ENCODE results near the gene MYO10. TPM values are rescaled to one million over a fixed set of nuclear protein-coding genes. Genes with fewer than 3 reads are reported as not detected.

The MYO10 gene
- total RNA-seq, 3 donors from 2014 or later (not counting 1 experiment from before 2014, with no cell fraction given): 0.83 to 1.2 TPM; not detected in 1

DNA sequence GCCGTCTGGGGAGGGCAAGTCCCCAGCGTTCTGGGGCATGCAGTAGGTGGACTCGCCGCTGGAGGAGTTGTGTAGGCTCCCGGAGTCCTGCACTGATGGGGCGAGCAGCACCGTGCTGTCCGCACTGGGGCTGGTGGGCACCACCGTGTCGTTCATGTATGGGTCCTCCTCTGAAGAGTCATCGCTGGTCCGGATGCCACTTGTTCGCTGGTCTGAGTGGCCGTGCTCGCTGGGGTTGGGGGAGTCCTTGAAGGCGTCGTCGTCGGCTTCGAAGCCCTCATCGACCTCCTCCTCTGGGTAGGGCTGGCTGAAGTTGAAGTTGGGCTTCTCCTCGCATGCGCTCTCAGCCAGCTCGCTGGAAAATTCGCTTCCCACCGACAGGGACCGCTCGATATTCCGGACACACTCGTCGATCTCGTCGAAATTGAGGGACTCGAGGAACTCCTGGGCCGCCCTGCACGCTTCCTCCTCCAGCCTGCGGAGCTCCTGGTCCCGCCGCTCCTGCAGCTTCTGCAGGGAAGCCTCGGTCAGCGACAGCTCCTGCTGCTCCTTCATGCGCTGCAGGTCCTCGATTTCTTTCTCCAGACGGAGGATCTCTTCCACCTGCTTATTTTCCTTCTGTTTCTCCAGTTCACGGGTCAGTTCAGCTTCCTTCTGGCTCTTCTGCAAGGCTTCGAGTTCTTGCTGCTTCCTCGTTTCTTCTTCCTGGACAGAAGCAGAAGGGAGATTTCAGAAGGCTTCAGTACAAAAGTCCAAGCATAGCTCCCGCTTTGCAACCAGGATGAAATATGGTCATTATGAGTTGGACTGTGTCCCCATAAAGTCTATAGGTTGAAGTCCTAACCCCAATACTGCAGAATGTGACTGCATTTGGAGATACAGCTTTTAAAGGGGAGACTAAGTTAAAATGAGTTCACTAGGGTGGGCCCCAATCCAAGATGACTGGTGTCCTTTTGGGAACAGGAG lies 234.7 kb downstream of the MYO10 start:
- WGBS (ENCODE audit: insufficient coverage): 95% methylated on average over 48 of the region's 48 CpGs
- TF ChIP-seq, protein P1, sequence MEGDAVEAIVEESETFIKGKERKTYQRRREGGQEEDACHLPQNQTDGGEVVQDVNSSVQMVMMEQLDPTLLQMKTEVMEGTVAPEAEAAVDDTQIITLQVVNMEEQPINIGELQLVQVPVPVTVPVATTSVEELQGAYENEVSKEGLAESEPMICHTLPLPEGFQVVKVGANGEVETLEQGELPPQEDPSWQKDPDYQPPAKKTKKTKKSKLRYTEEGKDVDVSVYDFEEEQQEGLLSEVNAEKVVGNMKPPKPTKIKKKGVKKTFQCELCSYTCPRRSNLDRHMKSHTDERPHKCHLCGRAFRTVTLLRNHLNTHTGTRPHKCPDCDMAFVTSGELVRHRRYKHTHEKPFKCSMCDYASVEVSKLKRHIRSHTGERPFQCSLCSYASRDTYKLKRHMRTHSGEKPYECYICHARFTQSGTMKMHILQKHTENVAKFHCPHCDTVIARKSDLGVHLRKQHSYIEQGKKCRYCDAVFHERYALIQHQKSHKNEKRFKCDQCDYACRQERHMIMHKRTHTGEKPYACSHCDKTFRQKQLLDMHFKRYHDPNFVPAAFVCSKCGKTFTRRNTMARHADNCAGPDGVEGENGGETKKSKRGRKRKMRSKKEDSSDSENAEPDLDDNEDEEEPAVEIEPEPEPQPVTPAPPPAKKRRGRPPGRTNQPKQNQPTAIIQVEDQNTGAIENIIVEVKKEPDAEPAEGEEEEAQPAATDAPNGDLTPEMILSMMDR (IDR thresholded peaks at IDR 0.05): no peak
- Mint-ChIP-seq H3K27ac (no peak overlapping the region), H3K36me3 (no peaks in the 10 kb centered on the region), H3K9me3 (peaks cover 2% of the 10 kb centered on the region in 2 donors), H3K4me3 (no peak overlapping the region), H3K4me1 (no peaks in the 10 kb centered on the region), H3K27me3 (ENCODE audit: low read depth in 2 of 2) (peaks cover 0 to 2% of the 10 kb centered on the region in 2 donors)
- intact Hi-C loops (cut with micrococcal nuclease): no loop called here
- DNase-seq (no peak), ATAC-seq (no peak)
- H3K27ac ChIP-seq (ENCODE audit: low read length): no peak overlapping the region
- H3K4me1 ChIP-seq (ENCODE audit: control insufficient read depth, insufficient read depth, low read length): no peaks in the 10 kb centered on the region
- H3K27me3 ChIP-seq (ENCODE audit: control insufficient read depth, insufficient read depth, low read length): no peaks in the 10 kb centered on the region
- no peaks in the 10 kb centered on the region for H3K36me3 ChIP-seq (ENCODE audit: control insufficient read depth, insufficient read depth, low read length)
- H3K4me3 ChIP-seq (ENCODE audit: low read length): no peak overlapping the region
- no peaks in the 10 kb centered on the region for H3K9me3 ChIP-seq (ENCODE audit: control insufficient read depth, insufficient read depth, low read length)

DNA sequence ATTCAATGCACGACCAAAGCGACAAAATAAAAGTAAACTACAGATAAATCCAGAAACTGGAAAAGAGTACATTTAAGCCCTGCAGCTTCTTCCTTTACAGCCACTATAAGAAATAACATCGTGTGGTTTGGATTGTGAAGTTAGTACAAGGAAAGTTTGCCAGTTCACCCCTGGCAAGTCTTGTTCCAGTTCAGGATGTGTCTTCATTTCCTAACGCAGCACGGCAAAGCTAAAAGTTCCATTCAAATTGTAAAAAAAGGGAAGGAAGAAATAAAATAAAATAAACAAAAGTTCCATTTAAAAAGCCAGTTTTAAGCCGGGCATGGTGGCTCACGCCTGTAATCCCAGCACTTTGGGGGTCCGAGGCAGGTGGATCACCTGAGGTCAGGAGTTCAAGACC lies 236.0 kb downstream of the MYO10 start:
- ATAC-seq (no peak), DNase-seq (no peak)
- intact Hi-C loops (cut with micrococcal nuclease): no loop called here
- no peaks in the 10 kb centered on the region for H3K27me3 Mint-ChIP-seq (ENCODE audit: low read depth in 2 of 2)
- TF ChIP-seq, protein P1 (IDR thresholded peaks at IDR 0.05): no peak
- 11% methylated on average over 4 of the region's 8 CpGs for WGBS (ENCODE audit: insufficient coverage)
- peaks cover 2% of the 10 kb centered on the region in 2 donors for H3K9me3 Mint-ChIP-seq
- Histone ChIP-seq H3K27ac (ENCODE audit: low read length) (no peak overlapping the region), H3K27me3 (ENCODE audit: control insufficient read depth, insufficient read depth, low read length) (no peaks in the 10 kb centered on the region), H3K36me3 (ENCODE audit: control insufficient read depth, insufficient read depth, low read length) (no peaks in the 10 kb centered on the region), H3K4me3 (ENCODE audit: low read length) (no peak overlapping the region), H3K9me3 (ENCODE audit: control insufficient read depth, insufficient read depth, low read length) (no peaks in the 10 kb centered on the region), H3K4me1 (ENCODE audit: control insufficient read depth, insufficient read depth, low read length) (no peaks in the 10 kb centered on the region)
- no peaks in the 10 kb centered on the region for H3K4me1 Mint-ChIP-seq
- H3K4me3 Mint-ChIP-seq: no peak overlapping the region
- no peaks in the 10 kb centered on the region for H3K36me3 Mint-ChIP-seq
- no peak overlapping the region for H3K27ac Mint-ChIP-seq

DNA sequence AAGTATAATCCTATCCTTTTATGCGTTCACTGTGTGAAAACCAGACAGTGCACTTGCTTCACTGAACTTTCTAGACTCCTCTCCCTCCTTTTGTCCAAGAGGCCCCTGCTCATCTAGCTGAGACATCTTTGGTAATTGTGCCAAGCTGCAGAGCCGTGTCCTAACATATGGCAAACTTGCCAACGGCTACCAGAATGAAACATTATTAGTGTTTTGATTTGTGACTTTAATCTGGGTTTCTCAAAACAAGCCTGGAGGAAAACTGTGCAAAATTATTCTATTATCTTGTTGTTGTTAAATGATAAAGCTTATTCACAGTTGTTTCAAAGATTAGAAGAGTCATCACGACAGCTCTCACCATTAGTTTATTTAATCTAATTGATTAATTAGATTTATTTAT lies 240.3 kb downstream of the MYO10 start:
- DNase-seq (no peak), ATAC-seq (no peak)
- TF ChIP-seq, protein P1 (IDR thresholded peaks at IDR 0.05): no peak
- H3K27ac Mint-ChIP-seq: no peak overlapping the region
- Histone ChIP-seq H3K27ac (ENCODE audit: low read length) (no peak overlapping the region), H3K36me3 (ENCODE audit: control insufficient read depth, insufficient read depth, low read length) (no peaks in the 10 kb centered on the region), H3K27me3 (ENCODE audit: control insufficient read depth, insufficient read depth, low read length) (no peaks in the 10 kb centered on the region), H3K9me3 (ENCODE audit: control insufficient read depth, insufficient read depth, low read length) (no peaks in the 10 kb centered on the region), H3K4me1 (ENCODE audit: control insufficient read depth, insufficient read depth, low read length) (no peaks in the 10 kb centered on the region), H3K4me3 (ENCODE audit: low read length) (no peak overlapping the region)
- intact Hi-C loops (cut with micrococcal nuclease): no loop called here
- peaks cover 0 to 2% of the 10 kb centered on the region in 2 donors for H3K9me3 Mint-ChIP-seq
- H3K36me3 Mint-ChIP-seq: no peaks in the 10 kb centered on the region
- no peaks in the 10 kb centered on the region for H3K4me1 Mint-ChIP-seq
- no peak overlapping the region for H3K4me3 Mint-ChIP-seq
- WGBS (ENCODE audit: insufficient coverage): 91% methylated on average over 3 of the region's 4 CpGs
- no peaks in the 10 kb centered on the region for H3K27me3 Mint-ChIP-seq (ENCODE audit: low read depth in 2 of 2)

Measured in natural killer cell (primary cell).